Measurements from ENCODE around the gene GSS. TPM values are rescaled to one million over a fixed set of nuclear protein-coding genes. Genes with fewer than 3 reads are reported as not detected.
A peak's percentile ranks its signal among the peaks of the same experiment; 100 is the strongest.

GSS gene
- total and polyA plus RNA-seq, 2 experiments from 2014 or later, result 68.3 to 80.7 TPM

DNA sequence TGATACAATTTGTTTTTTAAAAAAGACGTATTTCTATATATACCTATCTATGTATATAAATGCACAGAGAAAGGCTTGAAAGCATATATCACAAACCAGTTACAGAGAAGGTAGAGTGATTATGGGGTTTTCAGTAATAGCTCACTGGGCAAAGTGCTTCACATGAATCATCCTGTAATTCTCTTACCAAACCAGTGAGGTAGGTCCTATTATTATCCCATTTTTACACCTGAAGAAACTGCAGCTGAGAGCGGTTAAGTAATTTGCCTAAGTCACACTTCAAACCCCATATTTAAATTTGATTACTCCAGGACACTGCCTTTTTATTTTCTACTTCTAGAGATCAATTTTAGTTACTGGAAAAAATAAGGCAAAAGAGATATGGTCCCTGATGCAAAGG lies 4.4 kb downstream of the GSS start:
- in situ Hi-C loops (cut with MboI), result no loop called here
- Histone ChIP-seq H3K27ac (no peak overlapping the region), H3K9me2 (ENCODE audit: insufficient read depth) (no peaks in the 10 kb centered on the region), H3K9ac (no peak overlapping the region), H3K4me3 (no peak overlapping the region), H3K9me3 (ENCODE audit: low read depth) (no peaks in the 10 kb centered on the region), H2AFZ (no peak overlapping the region), H3K4me2 (ENCODE audit: unreplicated experiment) (no peak overlapping the region), H3K79me2 (ENCODE audit: insufficient read depth) (peaks cover 20% of the 10 kb centered on the region), H3K4me1 (ENCODE audit: insufficient read depth) (peaks cover 36% of the 10 kb centered on the region), H3F3A (ENCODE audit: insufficient read depth) (peaks cover 24% of the 10 kb centered on the region; the same call in 1 of the 2 replicates), H3K36me3 (ENCODE audit: low read depth) (0 out of 2 replicates have a peak, but pooled peaks cover 6% of the 10 kb centered on the region), H4K20me1 (ENCODE audit: insufficient read depth) (no peaks in the 10 kb centered on the region), H3K27me3 (replicated peaks; ENCODE audit: insufficient read depth) (no peaks in the 10 kb centered on the region)
- 96% methylated on average over 2 of the region's 2 CpGs for WGBS, 2 experiments (ENCODE audit: low coverage in 1 of 2, low lambda C conversion rate in 2 of 2, missing lambda C conversion rate in 2 of 2)
- DNase-seq, result no peak
- no peak for TF ChIP-seq EZH2phosphoT487 (IDR thresholded peaks at IDR 0.05; ENCODE audit: insufficient read depth, low read depth)
- no peak for TF ChIP-seq EZH2 (IDR thresholded peaks at IDR 0.05; ENCODE audit: insufficient read depth, poor library complexity, severe bottlenecking)

GRCh38 chr20:34949120-34949519 lies 6.5 kb downstream of the GSS start:
- Histone ChIP-seq H3K9me2 (ENCODE audit: insufficient read depth) (no peaks in the 10 kb centered on the region), H3K4me1 (ENCODE audit: insufficient read depth) (peaks cover 31% of the 10 kb centered on the region), H2AFZ (no peak overlapping the region), H3K27ac (peak overlapping the region; percentile 50), H3K36me3 (ENCODE audit: low read depth) (0 out of 2 replicates have a peak, but pooled peaks cover 11% of the 10 kb centered on the region), H4K20me1 (ENCODE audit: insufficient read depth) (no peaks in the 10 kb centered on the region), H3K4me3 (no peak overlapping the region), H3F3A (ENCODE audit: insufficient read depth) (peaks cover 24% of the 10 kb centered on the region; the same call in 1 of the 2 replicates), H3K27me3 (replicated peaks; ENCODE audit: insufficient read depth) (no peaks in the 10 kb centered on the region), H3K4me2 (ENCODE audit: unreplicated experiment) (no peak overlapping the region), H3K79me2 (ENCODE audit: insufficient read depth) (peaks cover 13% of the 10 kb centered on the region), H3K9me3 (ENCODE audit: low read depth) (no peaks in the 10 kb centered on the region), H3K9ac (no peak overlapping the region)
- in situ Hi-C loops (cut with MboI), result no loop called here
- TF ChIP-seq EZH2 (IDR thresholded peaks at IDR 0.05; ENCODE audit: insufficient read depth, poor library complexity, severe bottlenecking) (no peak), EZH2phosphoT487 (IDR thresholded peaks at IDR 0.05; ENCODE audit: insufficient read depth, low read depth) (no peak)
- DNase-seq, result no peak
- WGBS, 2 experiments (ENCODE audit: low coverage in 1 of 2, low lambda C conversion rate in 2 of 2, missing lambda C conversion rate in 2 of 2), result 78 to 83% methylated on average over 6 of the region's 6 CpGs

GRCh38 chr20:34948030-34948429 lies 7.6 kb downstream of the GSS start:
- peak overlapping the region; percentile 24 for H3K4me2 ChIP-seq (ENCODE audit: unreplicated experiment)
- in situ Hi-C loops (cut with MboI), result no loop called here
- peak overlapping the region; percentile 45 for H3K27ac ChIP-seq

DNA sequence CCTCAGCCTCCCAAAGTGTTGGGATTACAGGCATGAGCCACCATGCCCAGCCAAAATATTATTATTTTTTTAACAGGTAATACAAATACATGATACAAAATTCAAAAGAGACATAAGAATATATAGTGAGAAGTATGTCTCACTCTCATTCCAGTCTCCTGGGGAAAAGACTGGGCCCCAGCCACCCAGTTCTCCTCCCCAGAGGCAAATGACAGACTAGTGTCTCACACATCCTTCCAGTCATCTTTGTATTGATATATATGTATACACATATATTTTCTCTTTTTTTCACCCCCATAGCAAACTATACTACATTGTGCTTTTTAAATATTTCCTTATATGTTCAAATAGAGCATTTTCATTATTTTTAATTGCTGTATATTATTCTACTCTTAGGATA lies 8.3 kb downstream of the GSS start:
- 0 out of 2 replicates have a peak, but pooled peaks cover 11% of the 10 kb centered on the region for H3K36me3 ChIP-seq (ENCODE audit: low read depth)

More at GRCh38 chr20:34948030-34948429, 7.6 kb downstream of the GSS start:
- Histone ChIP-seq H2AFZ (no peak overlapping the region), H3K9ac (no peak overlapping the region), H3K36me3 (ENCODE audit: low read depth) (0 out of 2 replicates have a peak, but pooled peaks cover 11% of the 10 kb centered on the region), H4K20me1 (ENCODE audit: insufficient read depth) (no peaks in the 10 kb centered on the region), H3K9me3 (ENCODE audit: low read depth) (no peaks in the 10 kb centered on the region), H3F3A (ENCODE audit: insufficient read depth) (peaks cover 23% of the 10 kb centered on the region; the same call in 1 of the 2 replicates), H3K9me2 (ENCODE audit: insufficient read depth) (no peaks in the 10 kb centered on the region), H3K79me2 (ENCODE audit: insufficient read depth) (peaks cover 2% of the 10 kb centered on the region; the same call in 1 of the 2 replicates), H3K4me3 (no peak overlapping the region), H3K27me3 (replicated peaks; ENCODE audit: insufficient read depth) (no peaks in the 10 kb centered on the region), H3K4me1 (ENCODE audit: insufficient read depth) (peaks cover 29% of the 10 kb centered on the region)
- DNase-seq, result peak; percentile 91
- no peak for TF ChIP-seq EZH2 (IDR thresholded peaks at IDR 0.05; ENCODE audit: insufficient read depth, poor library complexity, severe bottlenecking)
- TF ChIP-seq EZH2phosphoT487 (IDR thresholded peaks at IDR 0.05; ENCODE audit: insufficient read depth, low read depth), result no peak

GRCh38 chr20:34946661-34947060 lies 8.9 kb downstream of the GSS start:
- Histone ChIP-seq H3K27me3 (replicated peaks; ENCODE audit: insufficient read depth) (no peaks in the 10 kb centered on the region), H3K4me1 (ENCODE audit: insufficient read depth) (peaks cover 24% of the 10 kb centered on the region), H3K9ac (no peak overlapping the region), H3K9me3 (ENCODE audit: low read depth) (no peaks in the 10 kb centered on the region), H3K79me2 (ENCODE audit: insufficient read depth) (no peaks in the 10 kb centered on the region; the same call in 1 of the 2 replicates), H3K36me3 (ENCODE audit: low read depth) (0 out of 2 replicates have a peak, but pooled peaks cover 11% of the 10 kb centered on the region), H3K9me2 (ENCODE audit: insufficient read depth) (no peaks in the 10 kb centered on the region), H3K4me3 (no peak overlapping the region), H3F3A (ENCODE audit: insufficient read depth) (peaks cover 20% of the 10 kb centered on the region), H2AFZ (no peak overlapping the region), H3K4me2 (ENCODE audit: unreplicated experiment) (no peak overlapping the region), H3K27ac (no peak overlapping the region), H4K20me1 (ENCODE audit: insufficient read depth) (no peaks in the 10 kb centered on the region)
- TF ChIP-seq EZH2 (IDR thresholded peaks at IDR 0.05; ENCODE audit: insufficient read depth, poor library complexity, severe bottlenecking) (no peak), EZH2phosphoT487 (IDR thresholded peaks at IDR 0.05; ENCODE audit: insufficient read depth, low read depth) (no peak)
- no peak for DNase-seq
- WGBS, 2 experiments (ENCODE audit: low coverage in 1 of 2, low lambda C conversion rate in 2 of 2, missing lambda C conversion rate in 2 of 2), result 93 to 99% methylated on average over 3 of the region's 3 CpGs
- in situ Hi-C loops (cut with MboI), result no loop called here

More for the DNA sequence above, 8.3 kb downstream of the GSS start:
- peaks cover 20% of the 10 kb centered on the region; the same call in 1 of the 2 replicates for H3F3A ChIP-seq (ENCODE audit: insufficient read depth)
- no peak overlapping the region for H3K27ac ChIP-seq
- H3K9me2 ChIP-seq (ENCODE audit: insufficient read depth), result no peaks in the 10 kb centered on the region
- no peaks in the 10 kb centered on the region for H4K20me1 ChIP-seq (ENCODE audit: insufficient read depth)
- no peaks in the 10 kb centered on the region for H3K9me3 ChIP-seq (ENCODE audit: low read depth)
- peaks cover 24% of the 10 kb centered on the region for H3K4me1 ChIP-seq (ENCODE audit: insufficient read depth)
- no peaks in the 10 kb centered on the region for H3K27me3 ChIP-seq (replicated peaks; ENCODE audit: insufficient read depth)
- no peak overlapping the region for H2AFZ ChIP-seq
- no peak overlapping the region for H3K4me3 ChIP-seq
- TF ChIP-seq EZH2 (IDR thresholded peaks at IDR 0.05; ENCODE audit: insufficient read depth, poor library complexity, severe bottlenecking) (no peak), EZH2phosphoT487 (IDR thresholded peaks at IDR 0.05; ENCODE audit: insufficient read depth, low read depth) (no peak)
- no peak overlapping the region for H3K9ac ChIP-seq
- no peak overlapping the region for H3K4me2 ChIP-seq (ENCODE audit: unreplicated experiment)
- in situ Hi-C loops (cut with MboI), result no loop called here
- DNase-seq, result no peak
- no peaks in the 10 kb centered on the region; the same call in 1 of the 2 replicates for H3K79me2 ChIP-seq (ENCODE audit: insufficient read depth)
